Ascending aorta (tissue), 2 donors: ENCODE data around the gene GLIS2. TPM values are rescaled to one million over a fixed set of nuclear protein-coding genes. Genes with fewer than 3 reads are reported as not detected.

ENCODE experiments used
- DNase-seq, 2 donors: peaks; one replicate each; pipeline ENCODE4 v3.0.0-alpha.2; 2019; ENCODE audit warnings: low spot score in 2 of 2
- H3K27ac ChIP-seq, 2 donors: fragments of 200-600 bp; sonication (generic); one replicate each; pipeline ENCODE4 v1.5.1; 2016 to 2017; ENCODE audit warnings: mild to moderate bottlenecking in 1 of 2
- H3K27me3 ChIP-seq: fragments of 200-600 bp; sonication (generic); one replicate; pipeline ENCODE4 v1.5.1; 2017
- H3K36me3 ChIP-seq, 2 donors: fragments of 200-600 bp; sonication (generic); one replicate each; pipeline ENCODE4 v1.5.1; 2016
- H3K4me1 ChIP-seq, 2 donors: fragments of 200-600 bp; sonication (generic); one replicate each; pipeline ENCODE4 v1.5.1; 2016 to 2017; ENCODE audit warnings: mild to moderate bottlenecking in 1 of 2
- H3K4me3 ChIP-seq, 2 donors: fragments of 200-600 bp; sonication (generic); one replicate each; pipeline ENCODE4 v1.5.1; 2016 to 2017; ENCODE audit warnings: mild to moderate bottlenecking in 1 of 2
- H3K9me3 ChIP-seq, 2 donors: fragments of 200-600 bp; sonication (generic); one replicate each; pipeline ENCODE4 v1.5.1; 2016
- CTCF ChIP-seq, 3 experiments: fragments of 200-600 bp in 2 of 3; fragments of 450-650 bp in 1 of 3; sonication (generic) in 2 of 3; IDR thresholded peaks; one replicate each; pipeline ENCODE4 v1.5.1; 2016 to 2019; ENCODE audit warnings: antibody characterized with exemption in 3 of 3, mild to moderate bottlenecking in 1 of 3, moderate library complexity in 1 of 3
- intact Hi-C: fragments of 100-400 bp; cut with DNase I; formaldehyde crosslinking; loops from one replicate; pipeline ENCODE4 v1.15.1; 2023
- total RNA-seq: library from RNA; depleted of rRNA; stranded (reverse); fragments of >200 nt; gene quantifications from one replicate; pipeline ENCODE4 v1.1.0, GENCODE V29; 2016

Gene GLIS2
- total RNA-seq, 1 donor from 2014 or later, result 16.8 TPM

- no peaks in the 10 kb centered on the region for H3K36me3 ChIP-seq
- no peak for TF ChIP-seq CTCF (IDR thresholded peaks at IDR 0.05)
- peaks cover 7 to 28% of the 10 kb centered on the region in 2 donors for H3K4me1 ChIP-seq
- H3K27me3 ChIP-seq, result no peaks in the 10 kb centered on the region
- no peaks in the 10 kb centered on the region for H3K9me3 ChIP-seq
- no peak overlapping the region for H3K4me3 ChIP-seq
- intact Hi-C loops, result loop anchor here (2.0 kb wide), 1 partner anchor 17 kb away; no protein-coding TSS in a partner anchor
- H3K27ac ChIP-seq, result peak overlapping the region; percentile 68 to 84
- no peak for DNase-seq
These were observed 24.2 kb upstream of the GLIS2 start for GRCh38 chr16:4291699-4292098.

- peaks cover 7 to 28% of the 10 kb centered on the region in 2 donors for H3K4me1 ChIP-seq
- no peak for DNase-seq
- intact Hi-C loops, result no loop called here
- no peaks in the 10 kb centered on the region for H3K9me3 ChIP-seq
- no peaks in the 10 kb centered on the region for H3K27me3 ChIP-seq
- no peak for TF ChIP-seq CTCF (IDR thresholded peaks at IDR 0.05)
- peak overlapping the region in 1 of 2 donors; percentile 3 for H3K4me3 ChIP-seq
- peak overlapping the region; percentile 68 to 84 for H3K27ac ChIP-seq
- H3K36me3 ChIP-seq, result no peaks in the 10 kb centered on the region
These were observed 22.6 kb upstream of the GLIS2 start for GRCh38 chr16:4293181-4293716.

- no peaks in the 10 kb centered on the region for H3K9me3 ChIP-seq
- H3K4me1 ChIP-seq, result peaks cover 3 to 26% of the 10 kb centered on the region in 2 donors
- peak overlapping the region; percentile 68 to 84 for H3K27ac ChIP-seq
- no peaks in the 10 kb centered on the region for H3K27me3 ChIP-seq
- DNase-seq, result peak in 1 of 2 donors; percentile 82
- H3K4me3 ChIP-seq, result peak overlapping the region in 1 of 2 donors; percentile 3
- no peaks in the 10 kb centered on the region for H3K36me3 ChIP-seq
- intact Hi-C loops, result no loop called here
- no peak for TF ChIP-seq CTCF (IDR thresholded peaks at IDR 0.05)
These were observed 21.9 kb upstream of the GLIS2 start for GRCh38 chr16:4293822-4294457.

GRCh38 chr16:4295581-4295980 lies 20.3 kb upstream of the GLIS2 start:
- intact Hi-C loops, result no loop called here
- Histone ChIP-seq H3K4me3 (no peak overlapping the region), H3K4me1 (peaks cover 3 to 34% of the 10 kb centered on the region in 2 donors), H3K36me3 (no peaks in the 10 kb centered on the region), H3K27ac (no peak overlapping the region), H3K27me3 (no peaks in the 10 kb centered on the region), H3K9me3 (no peaks in the 10 kb centered on the region)
- no peak for DNase-seq
- no peak for TF ChIP-seq CTCF (IDR thresholded peaks at IDR 0.05)

GRCh38 chr16:4297480-4297879 lies 18.4 kb upstream of the GLIS2 start:
- intact Hi-C loops, result no loop called here
- H3K4me1 ChIP-seq, result peaks cover 3 to 28% of the 10 kb centered on the region in 2 donors
- DNase-seq, result no peak
- H3K27ac ChIP-seq, result peak overlapping the region in 1 of 2 donors; percentile 86
- H3K9me3 ChIP-seq, result no peaks in the 10 kb centered on the region
- no peak for TF ChIP-seq CTCF (IDR thresholded peaks at IDR 0.05)
- H3K36me3 ChIP-seq, result no peaks in the 10 kb centered on the region
- H3K27me3 ChIP-seq, result no peaks in the 10 kb centered on the region
- no peak overlapping the region for H3K4me3 ChIP-seq
